OCI-LY7 (cell line): ENCODE results near the gene CELF2. TPM values are rescaled to one million over a fixed set of nuclear protein-coding genes. Genes with fewer than 3 reads are reported as not detected.

Experiments used
- BruUV-seq: library from RNA; stranded (reverse); fragments of 400-500 nt; replicated peaks from 2 replicates; lab custom pipeline; 2021; lab: Mats Ljungman, UMichigan
- CTCF ChIA-PET: fragments of 300-600 bp; sonication (Branson Sonifier 250); formaldehyde crosslinking; loops from one replicate; lab custom pipeline; 2022; ENCODE audit warnings: antibody characterized with exemption; ENCODE audit not compliant: unreplicated experiment; lab: Charles Lee
- POLR2A ChIA-PET: fragments of 300-600 bp; sonication (Branson Sonifier 250); formaldehyde crosslinking; loops from one replicate; lab custom pipeline; 2022; ENCODE audit warnings: antibody characterized with exemption; lab: Charles Lee
- DNase-seq: peaks from one replicate; pipeline ENCODE4 v3.0.0-alpha.2; 2015; ENCODE audit warnings: low spot score
- H2AFZ ChIP-seq: fragments of 200-600 bp; sonication (generic), shearing (Covaris generic); 2 replicates; pipeline ENCODE4 v1.6.1; 2014; ENCODE audit warnings: mild to moderate bottlenecking, antibody characterized with exemption, low read length, moderate library complexity
- H3K27ac ChIP-seq: fragments of 200-600 bp; sonication (generic); 2 replicates; pipeline ENCODE4 v1.5.1; 2014; ENCODE audit warnings: mixed run types, low read depth, mild to moderate bottlenecking, moderate library complexity, low read length, inconsistent platforms; ENCODE audit not compliant: poor library complexity, severe bottlenecking
- H3K36me3 ChIP-seq: fragments of 200-600 bp; sonication (generic); 2 replicates; pipeline ENCODE4 v1.6.1; 2014; ENCODE audit warnings: mild to moderate bottlenecking, antibody characterized with exemption, low read length, moderate library complexity, mixed read lengths; ENCODE audit not compliant: insufficient read depth
- H3K4me1 ChIP-seq: fragments of 200-600 bp; sonication (generic); 2 replicates; pipeline ENCODE4 v1.5.1; 2014; ENCODE audit warnings: mild to moderate bottlenecking, low read length; ENCODE audit not compliant: insufficient read depth, poor library complexity, severe bottlenecking
- H3K4me2 ChIP-seq: fragments of 200-600 bp; sonication (generic); 2 replicates; pipeline ENCODE4 v1.6.1; 2014; ENCODE audit warnings: mild to moderate bottlenecking, low read length
- H3K4me3 ChIP-seq: fragments of 200-600 bp; sonication (generic); 2 replicates; pipeline ENCODE4 v1.5.1; 2014; ENCODE audit warnings: mild to moderate bottlenecking, low read depth, low read length; ENCODE audit not compliant: poor library complexity, severe bottlenecking
- H3K79me2 ChIP-seq: fragments of 200-600 bp; sonication (generic); 2 replicates; pipeline ENCODE4 v1.6.1; 2016; ENCODE audit warnings: low read depth, mild to moderate bottlenecking, low read length, moderate library complexity, mixed read lengths; ENCODE audit not compliant: insufficient read depth
- H3K9me2 ChIP-seq: fragments of 200-600 bp; sonication (generic); 2 replicates; pipeline ENCODE4 v1.6.1; 2016; ENCODE audit warnings: mild to moderate bottlenecking, low read length, mixed read lengths; ENCODE audit not compliant: insufficient read depth
- H3K9me3 ChIP-seq: fragments of 200-600 bp; sonication (generic); 2 replicates; pipeline ENCODE4 v1.6.1; 2014; ENCODE audit warnings: mild to moderate bottlenecking, mixed run types, low read length, mixed read lengths
- H4K20me1 ChIP-seq: fragments of 200-600 bp; sonication (generic); 2 replicates; pipeline ENCODE4 v1.6.1; 2014; ENCODE audit warnings: mild to moderate bottlenecking, antibody characterized with exemption, low read length, moderate library complexity, mixed read lengths; ENCODE audit not compliant: insufficient read depth
- CTCF ChIP-seq: fragments of 200-600 bp; sonication (generic); conservative IDR thresholded peaks from 2 replicates; pipeline ENCODE4 v1.5.1; 2014; ENCODE audit warnings: mild to moderate bottlenecking, antibody characterized with exemption, low read length, moderate library complexity, mixed read lengths
- EZH2phosphoT487 ChIP-seq: fragments of 200-600 bp; sonication (generic); IDR thresholded peaks from 2 replicates; pipeline ENCODE4 v1.6.1; 2018; ENCODE audit warnings: low read depth, borderline replicate concordance, mild to moderate bottlenecking, mixed run types, antibody characterized with exemption, low read length, moderate library complexity, mixed read lengths
- intact Hi-C: fragments of 100-400 bp; cut with micrococcal nuclease; formaldehyde crosslinking; loops from one replicate; pipeline ENCODE4 v1.10.0; 2022; ENCODE audit not compliant: unreplicated experiment
- total RNA-seq, 2 experiments: library from RNA; depleted of rRNA in 1 of 2; stranded (reverse); fragments of >200 nt in 1 of 2; shearing (Covaris generic) in 1 of 2; gene quantifications; 2 replicates each; pipeline ENCODE4 v1.2.3, GENCODE V29; 2014 to 2022

Gene CELF2
- total RNA-seq, 2 experiments from 2014 or later, result 5.4 to 19.1 TPM

- POLR2A ChIA-PET, result interaction anchor here (0.6 to 1.3 kb wide), 2 partner anchors 11 to 34 kb away, joined by 3 to 9 read pairs; no protein-coding TSS in a partner anchor
- DNase-seq, result no peak
- Histone ChIP-seq H3K4me3 (no peak overlapping the region), H3K4me1 (no peaks in the 10 kb centered on the region), H3K79me2 (no peaks in the 10 kb centered on the region), H3K27ac (no peak overlapping the region), H3K4me2 (no peak overlapping the region), H3K9me3 (no peaks in the 10 kb centered on the region), H3K36me3 (no peaks in the 10 kb centered on the region), H3K9me2 (no peaks in the 10 kb centered on the region), H2AFZ (no peak overlapping the region), H4K20me1 (no peaks in the 10 kb centered on the region)
- CTCF ChIA-PET, result no interaction called here
- TF ChIP-seq CTCF (no peak), EZH2phosphoT487 (no peak)
- BruUV-seq, result no TSS peak
- intact Hi-C loops, result no loop called here
Observed at GRCh38 chr10:11224321-11224720, 206.6 kb downstream of the CELF2 start.

- no peak for TF ChIP-seq EZH2phosphoT487
- TF ChIP-seq CTCF, result no peak
- BruUV-seq, result no TSS peak
- ChIA-PET POLR2A (interaction anchor here (0.5 to 1.3 kb wide), 2 partner anchors 9 to 12 kb away, joined by 3 read pairs; no protein-coding TSS in a partner anchor), CTCF (no interaction called here)
- H2AFZ ChIP-seq, result no peak overlapping the region
- no peaks in the 10 kb centered on the region for H3K9me2 ChIP-seq
- H3K4me3 ChIP-seq, result no peak overlapping the region
- H3K36me3 ChIP-seq, result no peaks in the 10 kb centered on the region
- no peak overlapping the region for H3K27ac ChIP-seq
- intact Hi-C loops, result no loop called here
- H3K4me2 ChIP-seq, result no peak overlapping the region
- no peaks in the 10 kb centered on the region for H3K79me2 ChIP-seq
- H4K20me1 ChIP-seq, result no peaks in the 10 kb centered on the region
- no peaks in the 10 kb centered on the region for H3K4me1 ChIP-seq
- DNase-seq, result no peak
- no peaks in the 10 kb centered on the region for H3K9me3 ChIP-seq
Observed at GRCh38 chr10:11224792-11225416, 207.2 kb downstream of the CELF2 start.

GRCh38 chr10:11225935-11226334 lies 208.3 kb downstream of the CELF2 start:
- TF ChIP-seq EZH2phosphoT487 (no peak), CTCF (no peak)
- H3K79me2 ChIP-seq, result no peaks in the 10 kb centered on the region
- H2AFZ ChIP-seq, result no peak overlapping the region
- no peaks in the 10 kb centered on the region for H4K20me1 ChIP-seq
- no peaks in the 10 kb centered on the region for H3K9me3 ChIP-seq
- no peak overlapping the region for H3K4me3 ChIP-seq
- H3K36me3 ChIP-seq, result no peaks in the 10 kb centered on the region
- H3K4me2 ChIP-seq, result no peak overlapping the region
- intact Hi-C loops, result no loop called here
- no peaks in the 10 kb centered on the region for H3K4me1 ChIP-seq
- no peaks in the 10 kb centered on the region for H3K9me2 ChIP-seq
- ChIA-PET POLR2A (interaction anchor here (1.2 kb wide), 1 partner anchor 11 kb away, joined by 4 read pairs; no protein-coding TSS in a partner anchor), CTCF (no interaction called here)
- H3K27ac ChIP-seq, result no peak overlapping the region
- no TSS peak for BruUV-seq
- no peak for DNase-seq
